ENCODE results near the gene ZNF865.
A peak's percentile ranks its signal among the peaks of the same experiment; 100 is the strongest.
"Not testable (repeated sequence)": the region's sequence is repeated elsewhere in the genome, so short reads cannot be mapped to it uniquely, and the experiment has no call there.

ZNF865 gene

DNA sequence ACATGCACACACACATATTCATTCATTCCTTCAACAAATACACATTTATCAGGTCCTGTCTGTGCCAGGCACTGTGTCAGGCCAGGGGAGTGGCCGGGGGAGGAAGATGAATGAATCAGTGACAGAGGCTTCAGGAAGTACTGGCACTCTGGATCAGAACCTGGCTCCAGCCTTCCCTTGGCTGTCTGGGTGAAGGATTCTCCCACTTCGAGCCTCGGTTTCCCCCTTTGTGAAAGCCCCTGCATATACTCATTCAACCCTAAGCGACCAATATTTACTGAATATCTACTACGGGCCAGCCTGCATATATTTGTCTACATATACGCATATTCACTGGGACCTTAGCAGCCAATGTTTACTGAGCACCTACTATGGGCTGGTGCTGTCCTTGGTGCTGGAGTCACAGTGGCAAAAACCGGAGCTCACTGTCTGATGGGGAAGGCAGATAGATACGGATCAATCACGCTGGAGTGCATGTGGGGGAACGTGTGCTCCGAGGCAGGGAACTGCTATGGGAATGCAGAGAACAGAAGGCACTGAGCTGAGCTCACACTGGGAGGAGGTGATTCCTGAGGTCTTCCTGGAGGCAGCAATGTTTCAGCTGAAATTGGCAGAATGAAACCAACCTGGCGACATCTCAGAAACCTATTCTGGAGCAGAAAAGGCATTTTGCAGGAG, 24.2 kb upstream of the ZNF865 start:
- peaks cover 50% of the 10 kb centered on the region for H3K4me1 Mint-ChIP-seq
- peak; percentile 51 for DNase-seq
- H3K4me3 Mint-ChIP-seq, result peak overlapping the region; percentile 95
- H3K27me3 Mint-ChIP-seq (ENCODE audit: low read depth, poor library complexity), result no peaks in the 10 kb centered on the region
- no peaks in the 10 kb centered on the region for H3K9me3 Mint-ChIP-seq
- peaks cover 14% of the 10 kb centered on the region for H3K36me3 Mint-ChIP-seq (ENCODE audit: low read depth)
- H3K27ac Mint-ChIP-seq, result peak overlapping the region; percentile 34
- no peak for TF ChIP-seq CTCF (IDR thresholded peaks at IDR 0.05)

GRCh38 chr19:55581823-55582223, 23.6 kb upstream of the ZNF865 start:
- no peaks in the 10 kb centered on the region for H3K27me3 Mint-ChIP-seq (ENCODE audit: low read depth, poor library complexity)
- peak overlapping the region; percentile 68 for H3K27ac Mint-ChIP-seq
- H3K9me3 Mint-ChIP-seq, result no peaks in the 10 kb centered on the region
- H3K4me3 Mint-ChIP-seq, result peak overlapping the region; percentile 49
- no peak for DNase-seq
- peaks cover 8% of the 10 kb centered on the region for H3K36me3 Mint-ChIP-seq (ENCODE audit: low read depth)
- TF ChIP-seq CTCF (IDR thresholded peaks at IDR 0.05), result no peak
- peaks cover 54% of the 10 kb centered on the region for H3K4me1 Mint-ChIP-seq

DNA sequence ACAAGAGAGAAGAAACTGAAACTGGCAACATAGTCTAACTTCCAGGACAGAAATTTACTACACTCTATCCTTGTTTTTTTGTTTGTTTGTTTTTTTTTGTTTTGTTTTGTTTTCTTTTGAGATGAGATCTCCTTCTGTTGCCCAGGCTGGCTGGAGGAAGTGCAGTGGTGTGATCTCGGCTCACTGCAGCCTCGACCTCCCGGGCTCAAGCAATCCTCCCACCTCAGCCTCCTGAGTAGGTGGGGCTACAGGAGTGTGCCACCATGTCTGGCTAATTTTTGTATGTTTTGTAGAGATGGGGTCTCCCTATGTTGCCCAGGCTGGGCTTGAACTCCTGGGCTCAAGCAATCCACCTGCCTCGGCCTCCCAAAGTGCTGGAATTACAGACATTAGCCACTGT, 23.2 kb upstream of the ZNF865 start:
- H3K27ac Mint-ChIP-seq, result peak overlapping the region; percentile 68
- H3K4me1 Mint-ChIP-seq, result peaks cover 54% of the 10 kb centered on the region
- H3K36me3 Mint-ChIP-seq (ENCODE audit: low read depth); DNase-seq; H3K9me3 Mint-ChIP-seq; H3K27me3 Mint-ChIP-seq (ENCODE audit: low read depth, poor library complexity): not testable (repeated sequence)
- peak overlapping the region; percentile 49 for H3K4me3 Mint-ChIP-seq

DNA sequence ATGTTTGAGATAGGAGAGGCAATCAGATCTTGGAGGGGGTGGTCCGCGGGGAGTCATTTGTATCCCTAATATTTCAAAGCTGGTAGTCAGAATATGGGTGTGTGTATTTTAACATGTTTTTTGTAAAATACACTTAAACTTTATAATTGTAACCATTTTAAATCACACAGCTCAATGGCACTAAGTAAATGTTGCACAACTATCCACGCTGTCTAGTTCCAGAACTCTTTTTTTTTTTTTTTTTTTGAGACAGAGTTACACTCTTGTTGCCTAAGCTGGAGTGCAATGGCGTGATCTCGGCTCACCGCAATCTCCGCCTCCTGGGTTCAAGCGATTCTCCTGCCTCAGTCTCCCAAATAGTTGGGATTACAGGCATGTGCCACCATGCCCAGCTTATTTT, 21.6 kb upstream of the ZNF865 start:
- H3K27me3 Mint-ChIP-seq (ENCODE audit: low read depth, poor library complexity); H3K9me3 Mint-ChIP-seq; H3K36me3 Mint-ChIP-seq (ENCODE audit: low read depth); H3K27ac Mint-ChIP-seq; H3K4me3 Mint-ChIP-seq; DNase-seq: not testable (repeated sequence)
- H3K4me1 Mint-ChIP-seq, result peaks cover 54% of the 10 kb centered on the region

GRCh38 chr19:55584871-55585270, 20.6 kb upstream of the ZNF865 start:
- Mint-ChIP-seq H3K36me3 (ENCODE audit: low read depth) (no peaks in the 10 kb centered on the region), H3K27ac (peak overlapping the region; percentile 96), H3K4me3 (peak overlapping the region; percentile 82), H3K4me1 (peaks cover 59% of the 10 kb centered on the region), H3K27me3 (ENCODE audit: low read depth, poor library complexity) (no peaks in the 10 kb centered on the region), H3K9me3 (no peaks in the 10 kb centered on the region)
- TF ChIP-seq CTCF (IDR thresholded peaks at IDR 0.05), result no peak
- no peak for DNase-seq

GRCh38 chr19:55585658-55586339, 19.6 kb upstream of the ZNF865 start:
- Mint-ChIP-seq H3K4me3 (peak overlapping the region; percentile 82), H3K36me3 (ENCODE audit: low read depth) (no peaks in the 10 kb centered on the region), H3K27ac (peak overlapping the region; percentile 96), H3K9me3 (no peaks in the 10 kb centered on the region), H3K4me1 (peaks cover 66% of the 10 kb centered on the region), H3K27me3 (ENCODE audit: low read depth, poor library complexity) (no peaks in the 10 kb centered on the region)
- peak; percentile 89 for DNase-seq
- no peak for TF ChIP-seq CTCF (IDR thresholded peaks at IDR 0.05)

All from nephron progenitor cell (in vitro differentiated cells).